Activated CD8-positive, alpha-beta memory T cell treated with anti-CD3 and anti-CD28 coated beads for 4 hours (primary cell): Measurements from ENCODE around the gene DST.
A peak's percentile ranks its signal among the peaks of the same experiment; 100 is the strongest.
"Not testable (repeated sequence)": the region's sequence is repeated elsewhere in the genome, so short reads cannot be mapped to it uniquely, and the experiment has no call there.

Experiments used
- DNase-seq, 2 donors: peaks; one replicate each; pipeline ENCODE4 v3.0.0-alpha.2; 2020; ENCODE audit warnings: low read depth in 2 of 2

The DST gene

GRCh38 chr6:56571605-56572004, 71.1 kb downstream of the DST start:
- DNase-seq, result no peak

GRCh38 chr6:56570413-56571359, 72.0 kb downstream of the DST start:
- no peak for DNase-seq

GRCh38 chr6:56567501-56567900, 75.2 kb downstream of the DST start:
- DNase-seq, result no peak

- DNase-seq, result not testable (repeated sequence)
These were observed 80.0 kb downstream of the DST start for GRCh38 chr6:56562730-56563129.

GRCh38 chr6:56556751-56557540, 85.7 kb downstream of the DST start:
- DNase-seq, result no peak

- DNase-seq, result no peak
These were observed 87.2 kb downstream of the DST start for GRCh38 chr6:56555438-56555872.

GRCh38 chr6:56552187-56553130, 90.2 kb downstream of the DST start:
- no peak for DNase-seq

- no peak for DNase-seq
These were observed 91.1 kb downstream of the DST start for GRCh38 chr6:56551409-56552120.

- DNase-seq, result no peak
These were observed 92.4 kb downstream of the DST start for GRCh38 chr6:56550301-56550700.

- DNase-seq, result no peak
These were observed 93.7 kb downstream of the DST start for GRCh38 chr6:56549014-56549413.

GRCh38 chr6:56547687-56548086, 95.0 kb downstream of the DST start:
- DNase-seq, result no peak

- DNase-seq, result peak; percentile 20 to 27
These were observed 100.0 kb downstream of the DST start for GRCh38 chr6:56542364-56543331.

GRCh38 chr6:56541741-56542360, 100.8 kb downstream of the DST start:
- no peak for DNase-seq

- no peak for DNase-seq
These were observed 101.6 kb downstream of the DST start for GRCh38 chr6:56541030-56541600.

- no peak for DNase-seq
These were observed 102.3 kb downstream of the DST start for GRCh38 chr6:56540232-56541029.

GRCh38 chr6:56539527-56540105, 103.1 kb downstream of the DST start:
- no peak for DNase-seq

- DNase-seq, result no peak
These were observed 103.8 kb downstream of the DST start for GRCh38 chr6:56538851-56539250.
